Measurements from ENCODE around the gene EPB41L5. TPM values are rescaled to one million over a fixed set of nuclear protein-coding genes. Genes with fewer than 3 reads are reported as not detected.
"Not testable (repeated sequence)": the region's sequence is repeated elsewhere in the genome, so short reads cannot be mapped to it uniquely, and the experiment has no call there.

The EPB41L5 gene
- total and polyA plus RNA-seq, 5 donors from 2014 or later: 2.8 to 5.4 (median 3.6) TPM

DNA sequence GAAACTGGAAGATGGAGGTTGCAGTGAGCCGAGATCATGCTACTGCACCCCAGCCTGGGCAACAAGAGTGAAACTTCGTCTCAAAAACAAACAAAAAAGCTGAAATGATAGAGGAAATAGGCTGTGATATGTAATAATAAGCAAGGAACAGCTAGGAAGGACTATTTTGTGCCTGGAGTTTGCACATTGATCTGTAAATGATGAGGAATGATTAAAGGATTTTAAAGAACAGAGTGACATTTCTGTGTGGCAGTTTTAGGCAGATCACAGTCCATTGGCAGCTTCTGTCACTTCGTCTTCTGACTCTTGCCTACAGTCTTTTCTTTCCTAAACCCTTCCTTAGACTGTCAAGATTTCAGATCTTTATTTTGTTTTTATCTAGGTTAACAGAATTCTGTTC, 19.4 kb downstream of the EPB41L5 start:
- no peaks in the 10 kb centered on the region for H3K4me1 ChIP-seq (ENCODE audit: control insufficient read depth, insufficient read depth, low read length, poor library complexity, severe bottlenecking)
- Mint-ChIP-seq H3K4me3 (no peak overlapping the region), H3K9me3 (peaks cover 0 to 5% (median 0%) of the 10 kb centered on the region in 7 donors), H3K27me3 (peaks cover 8% of the 10 kb centered on the region), H3K36me3 (peaks cover 20% of the 10 kb centered on the region), H3K27ac (no peak overlapping the region), H3K4me1 (peaks cover 0 to 7% (median 0%) of the 10 kb centered on the region in 4 donors)
- no peaks in the 10 kb centered on the region for H3K27me3 ChIP-seq (ENCODE audit: control insufficient read depth, insufficient read depth, low read length)
- no peak overlapping the region for H3K4me3 ChIP-seq (ENCODE audit: low read depth, low read length)
- no peak for ATAC-seq (ENCODE audit: low read depth in 2 of 2)
- H3K27ac ChIP-seq (ENCODE audit: insufficient read depth, low read length, poor library complexity, severe bottlenecking): no peak overlapping the region
- no peaks in the 10 kb centered on the region for H3K9me3 ChIP-seq (ENCODE audit: control insufficient read depth in 2 of 2, low read length in 2 of 2)
- H3K36me3 ChIP-seq (ENCODE audit: control insufficient read depth, insufficient read depth, low read length): no peaks in the 10 kb centered on the region
- DNase-seq: no peak

GRCh38 chr2:120034027-120034426, 21.1 kb downstream of the EPB41L5 start:
- no peaks in the 10 kb centered on the region for H3K9me3 Mint-ChIP-seq

DNA sequence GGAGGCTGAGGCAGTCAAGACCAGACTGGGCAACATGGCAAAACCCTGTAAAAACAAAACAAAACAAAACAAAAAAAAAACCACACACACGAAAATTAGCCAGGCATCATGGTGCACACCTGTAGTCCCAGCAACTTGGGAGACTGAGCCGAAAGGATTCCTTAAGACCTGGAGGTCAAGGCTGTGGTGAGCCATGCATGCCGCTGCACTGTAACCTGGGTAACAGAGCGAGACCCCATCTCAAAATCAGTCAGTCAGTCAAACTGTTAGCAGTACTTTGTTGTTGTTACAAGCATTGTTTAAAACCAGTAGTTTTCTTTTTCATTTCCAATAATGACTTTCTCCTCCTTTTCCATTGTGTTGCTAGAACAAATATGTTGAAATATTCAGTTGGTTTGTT, 21.7 kb downstream of the EPB41L5 start:
- H3K4me1 ChIP-seq (ENCODE audit: control insufficient read depth, insufficient read depth, low read length, poor library complexity, severe bottlenecking): no peaks in the 10 kb centered on the region
- Mint-ChIP-seq H3K9me3 (no peaks in the 10 kb centered on the region), H3K4me3 (no peak overlapping the region), H3K4me1 (peaks cover 0 to 9% (median 2%) of the 10 kb centered on the region in 4 donors), H3K27ac (no peak overlapping the region), H3K36me3 (peaks cover 16% of the 10 kb centered on the region), H3K27me3 (no peaks in the 10 kb centered on the region)
- no peak for DNase-seq
- no peak for ATAC-seq (ENCODE audit: low read depth in 2 of 2)
- H3K27ac ChIP-seq (ENCODE audit: insufficient read depth, low read length, poor library complexity, severe bottlenecking): no peak overlapping the region
- H3K27me3 ChIP-seq (ENCODE audit: control insufficient read depth, insufficient read depth, low read length): no peaks in the 10 kb centered on the region
- H3K4me3 ChIP-seq (ENCODE audit: low read depth, low read length): no peak overlapping the region
- no peaks in the 10 kb centered on the region for H3K36me3 ChIP-seq (ENCODE audit: control insufficient read depth, insufficient read depth, low read length)
- no peaks in the 10 kb centered on the region for H3K9me3 ChIP-seq (ENCODE audit: control insufficient read depth in 2 of 2, low read length in 2 of 2)

More at GRCh38 chr2:120034027-120034426, 21.1 kb downstream of the EPB41L5 start:
- no peak overlapping the region for H3K4me3 ChIP-seq (ENCODE audit: low read depth, low read length)
- Mint-ChIP-seq H3K27ac (peak overlapping the region in 1 of 3 donors; percentile 2), H3K4me3 (no peak overlapping the region), H3K27me3 (no peaks in the 10 kb centered on the region), H3K36me3 (peaks cover 14% of the 10 kb centered on the region), H3K4me1 (peaks cover 0 to 9% (median 2%) of the 10 kb centered on the region in 4 donors)
- H3K27me3 ChIP-seq (ENCODE audit: control insufficient read depth, insufficient read depth, low read length): no peaks in the 10 kb centered on the region
- H3K36me3 ChIP-seq (ENCODE audit: control insufficient read depth, insufficient read depth, low read length): no peaks in the 10 kb centered on the region
- H3K27ac ChIP-seq (ENCODE audit: insufficient read depth, low read length, poor library complexity, severe bottlenecking): no peak overlapping the region
- DNase-seq (no peak), ATAC-seq (ENCODE audit: low read depth in 2 of 2) (no peak)
- no peaks in the 10 kb centered on the region for H3K4me1 ChIP-seq (ENCODE audit: control insufficient read depth, insufficient read depth, low read length, poor library complexity, severe bottlenecking)
- no peaks in the 10 kb centered on the region for H3K9me3 ChIP-seq (ENCODE audit: control insufficient read depth in 2 of 2, low read length in 2 of 2)

DNA sequence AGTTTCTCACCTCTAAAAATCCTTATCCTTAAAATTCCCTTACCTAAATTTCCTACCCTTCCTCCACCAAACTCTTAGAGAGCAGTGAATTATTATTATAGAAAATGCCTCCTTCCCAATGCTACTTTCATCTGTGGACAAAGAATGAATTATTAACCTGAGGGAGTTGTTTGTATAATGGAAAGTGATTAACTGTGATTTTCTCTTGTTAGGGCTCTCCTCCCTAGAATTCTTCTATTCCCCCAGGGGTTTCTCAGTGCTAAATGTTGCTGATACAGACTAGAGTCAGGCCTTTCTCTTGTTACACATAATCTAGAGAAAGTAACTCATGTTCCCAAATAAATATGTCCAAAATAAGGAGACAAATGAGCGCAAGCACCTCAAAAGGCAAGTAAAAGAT, 23.3 kb downstream of the EPB41L5 start:
- Mint-ChIP-seq H3K27ac (no peak overlapping the region), H3K4me3 (no peak overlapping the region), H3K36me3 (peaks cover 10% of the 10 kb centered on the region), H3K9me3 (no peaks in the 10 kb centered on the region), H3K27me3 (peaks cover under 1% of the 10 kb centered on the region), H3K4me1 (peaks cover 0 to 10% (median 2%) of the 10 kb centered on the region in 4 donors)
- ATAC-seq (ENCODE audit: low read depth in 2 of 2) (no peak), DNase-seq (no peak)
- Histone ChIP-seq H3K36me3 (ENCODE audit: control insufficient read depth, insufficient read depth, low read length) (no peaks in the 10 kb centered on the region), H3K4me1 (ENCODE audit: control insufficient read depth, insufficient read depth, low read length, poor library complexity, severe bottlenecking) (no peaks in the 10 kb centered on the region), H3K27ac (ENCODE audit: insufficient read depth, low read length, poor library complexity, severe bottlenecking) (no peak overlapping the region), H3K4me3 (ENCODE audit: low read depth, low read length) (no peak overlapping the region), H3K27me3 (ENCODE audit: control insufficient read depth, insufficient read depth, low read length) (no peaks in the 10 kb centered on the region), H3K9me3 (ENCODE audit: control insufficient read depth in 2 of 2, low read length in 2 of 2) (no peaks in the 10 kb centered on the region)

DNA sequence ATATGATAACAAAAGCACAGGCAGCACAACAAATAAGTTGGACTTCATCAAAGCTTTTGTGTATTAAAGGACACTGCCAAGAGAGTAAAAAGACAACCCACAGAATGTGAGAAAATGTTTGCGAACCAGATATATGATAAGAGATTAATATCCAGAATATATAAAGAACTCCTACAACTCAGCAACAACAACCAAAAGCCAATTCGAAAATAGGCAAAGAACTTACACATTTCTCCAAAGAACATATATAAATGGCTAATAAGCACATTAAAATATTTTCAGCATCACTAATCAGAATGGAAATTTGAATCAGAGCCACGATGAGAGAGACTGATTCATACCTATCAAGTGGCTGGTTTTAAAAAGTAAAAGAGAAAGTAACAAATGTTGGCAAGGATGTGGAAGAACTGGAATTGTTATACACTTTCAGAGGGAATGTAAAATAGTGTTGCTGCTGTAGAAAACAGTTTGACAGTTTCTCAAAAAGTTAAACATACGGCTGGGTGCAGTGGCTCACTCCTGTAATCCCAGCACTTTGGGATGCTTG, 25.2 kb downstream of the EPB41L5 start:
- Mint-ChIP-seq H3K27me3 (peaks cover 6% of the 10 kb centered on the region), H3K36me3 (peaks cover 15% of the 10 kb centered on the region), H3K4me1 (peaks cover 5 to 18% (median 9%) of the 10 kb centered on the region in 4 donors), H3K4me3 (no peak overlapping the region), H3K27ac (peak overlapping the region in 1 of 3 donors; percentile 45), H3K9me3 (no peaks in the 10 kb centered on the region)
- Histone ChIP-seq H3K4me3 (ENCODE audit: low read depth, low read length) (no peak overlapping the region), H3K9me3 (ENCODE audit: control insufficient read depth in 2 of 2, low read length in 2 of 2) (no peaks in the 10 kb centered on the region), H3K27me3 (ENCODE audit: control insufficient read depth, insufficient read depth, low read length) (no peaks in the 10 kb centered on the region), H3K36me3 (ENCODE audit: control insufficient read depth, insufficient read depth, low read length) (no peaks in the 10 kb centered on the region), H3K27ac (ENCODE audit: insufficient read depth, low read length, poor library complexity, severe bottlenecking) (no peak overlapping the region), H3K4me1 (ENCODE audit: control insufficient read depth, insufficient read depth, low read length, poor library complexity, severe bottlenecking) (no peaks in the 10 kb centered on the region)
- no peak for ATAC-seq (ENCODE audit: low read depth in 2 of 2)
- no peak for DNase-seq

- ATAC-seq (ENCODE audit: low read depth in 2 of 2): no peak
- H3K27me3 Mint-ChIP-seq: peaks cover 6% of the 10 kb centered on the region
Observed at GRCh38 chr2:120042359-120042758, 29.5 kb downstream of the EPB41L5 start.

DNA sequence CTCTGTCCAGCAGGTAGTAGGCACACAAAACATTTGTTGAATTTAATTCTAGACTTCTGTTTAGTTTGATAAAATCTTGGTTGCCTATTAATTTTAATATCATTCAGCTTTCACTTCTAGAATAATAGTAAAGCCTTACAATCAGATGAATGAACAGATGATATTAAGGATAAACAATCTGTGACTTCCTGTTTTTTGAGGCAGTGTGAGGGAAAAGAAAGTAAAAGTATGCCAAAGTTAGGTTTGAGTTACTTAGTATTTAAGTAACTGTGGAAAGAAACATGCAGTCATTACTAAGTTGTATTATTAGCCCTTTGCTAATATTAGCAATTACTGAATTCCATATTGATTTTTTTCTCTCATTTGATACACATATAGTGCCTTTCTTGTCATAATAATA, 31.5 kb downstream of the EPB41L5 start:
- Histone ChIP-seq H3K36me3 (ENCODE audit: control insufficient read depth, insufficient read depth, low read length) (no peaks in the 10 kb centered on the region), H3K4me1 (ENCODE audit: control insufficient read depth, insufficient read depth, low read length, poor library complexity, severe bottlenecking) (no peaks in the 10 kb centered on the region), H3K27me3 (ENCODE audit: control insufficient read depth, insufficient read depth, low read length) (no peaks in the 10 kb centered on the region), H3K9me3 (ENCODE audit: control insufficient read depth in 2 of 2, low read length in 2 of 2) (peaks cover 0 to 3% of the 10 kb centered on the region in 2 experiments), H3K27ac (ENCODE audit: insufficient read depth, low read length, poor library complexity, severe bottlenecking) (no peak overlapping the region), H3K4me3 (ENCODE audit: low read depth, low read length) (no peak overlapping the region)
- Mint-ChIP-seq H3K27me3 (peaks cover 6% of the 10 kb centered on the region), H3K36me3 (peaks cover 34% of the 10 kb centered on the region), H3K4me3 (peak overlapping the region in 1 of 4 donors; percentile 36), H3K27ac (no peak overlapping the region), H3K9me3 (peaks cover 2 to 30% (median 9%) of the 10 kb centered on the region in 7 donors), H3K4me1 (peaks cover 12 to 26% (median 16%) of the 10 kb centered on the region in 4 donors)
- ATAC-seq (ENCODE audit: low read depth in 2 of 2) (no peak), DNase-seq (peak in 1 of 3 donors; percentile 23)

More at GRCh38 chr2:120042359-120042758, 29.5 kb downstream of the EPB41L5 start:
- Mint-ChIP-seq H3K4me1 (peaks cover 13 to 26% (median 17%) of the 10 kb centered on the region in 4 donors), H3K36me3 (peaks cover 26% of the 10 kb centered on the region), H3K4me3 (no peak overlapping the region), H3K27ac (peak overlapping the region in 2 of 3 donors; percentile 44 to 88), H3K9me3 (peaks cover 0 to 13% (median 3%) of the 10 kb centered on the region in 7 donors)
- H3K36me3 ChIP-seq (ENCODE audit: control insufficient read depth, insufficient read depth, low read length): no peaks in the 10 kb centered on the region
- no peak for DNase-seq
- H3K27ac ChIP-seq (ENCODE audit: insufficient read depth, low read length, poor library complexity, severe bottlenecking): no peak overlapping the region
- H3K27me3 ChIP-seq (ENCODE audit: control insufficient read depth, insufficient read depth, low read length): no peaks in the 10 kb centered on the region
- H3K4me1 ChIP-seq (ENCODE audit: control insufficient read depth, insufficient read depth, low read length, poor library complexity, severe bottlenecking): no peaks in the 10 kb centered on the region
- no peak overlapping the region for H3K4me3 ChIP-seq (ENCODE audit: low read depth, low read length)
- peaks cover 0 to 3% of the 10 kb centered on the region in 2 experiments for H3K9me3 ChIP-seq (ENCODE audit: control insufficient read depth in 2 of 2, low read length in 2 of 2)

GRCh38 chr2:120045775-120046174, 32.9 kb downstream of the EPB41L5 start:
- H3K27me3 ChIP-seq (ENCODE audit: control insufficient read depth, insufficient read depth, low read length); H3K27ac ChIP-seq (ENCODE audit: insufficient read depth, low read length, poor library complexity, severe bottlenecking); H3K27me3 Mint-ChIP-seq; H3K9me3 ChIP-seq (ENCODE audit: control insufficient read depth in 2 of 2, low read length in 2 of 2); ATAC-seq (ENCODE audit: low read depth in 2 of 2); H3K4me1 ChIP-seq (ENCODE audit: control insufficient read depth, insufficient read depth, low read length, poor library complexity, severe bottlenecking); H3K36me3 ChIP-seq (ENCODE audit: control insufficient read depth, insufficient read depth, low read length); DNase-seq; H3K4me3 Mint-ChIP-seq; H3K27ac Mint-ChIP-seq; H3K4me3 ChIP-seq (ENCODE audit: low read depth, low read length): not testable (repeated sequence)
- Mint-ChIP-seq H3K36me3 (peaks cover 33% of the 10 kb centered on the region), H3K9me3 (peaks cover 2 to 41% (median 10%) of the 10 kb centered on the region in 7 donors), H3K4me1 (peaks cover 12 to 26% (median 15%) of the 10 kb centered on the region in 4 donors)
